Subcutaneous adipose tissue (tissue), 4 donors: ENCODE data around the gene SLC22A12. TPM values are rescaled to one million over a fixed set of nuclear protein-coding genes. Genes with fewer than 3 reads are reported as not detected.

ENCODE experiments used
- CTCF ChIP-seq: fragments of 450-650 bp; IDR thresholded peaks from one replicate; pipeline ENCODE4 v1.5.1; 2016; ENCODE audit warnings: low read depth, mild to moderate bottlenecking, control low read depth, antibody characterized with exemption, moderate library complexity
- total RNA-seq, 4 donors: library from RNA; depleted of rRNA; stranded (reverse); fragments of >200 nt; gene quantifications; one replicate each; pipeline ENCODE4 v1.1.0, GENCODE V29; 2016

Gene SLC22A12
- total RNA-seq, 4 donors from 2014 or later = not detected

- TF ChIP-seq CTCF = no peak
Observed at GRCh38 chr11:64637334-64638017, 46.5 kb downstream of the SLC22A12 start.

- no peak for TF ChIP-seq CTCF
Observed at GRCh38 chr11:64638018-64638665, 47.1 kb downstream of the SLC22A12 start.

- no peak for TF ChIP-seq CTCF
Observed at GRCh38 chr11:64638829-64639228, 47.8 kb downstream of the SLC22A12 start.

- no peak for TF ChIP-seq CTCF
Observed at GRCh38 chr11:64639885-64640284, 48.9 kb downstream of the SLC22A12 start.

GRCh38 chr11:64641596-64642417, 50.8 kb downstream of the SLC22A12 start:
- TF ChIP-seq CTCF = no peak

GRCh38 chr11:64642418-64642735, 51.4 kb downstream of the SLC22A12 start:
- TF ChIP-seq CTCF = no peak

GRCh38 chr11:64642871-64643255, 51.8 kb downstream of the SLC22A12 start:
- no peak for TF ChIP-seq CTCF
